GM21515 (cell line): Measurements from ENCODE around the gene PRR20A.
"Not testable (repeated sequence)": the region's sequence is repeated elsewhere in the genome, so short reads cannot be mapped to it uniquely, and the experiment has no call there.

Source experiments
- ATAC-seq: cut with Tn5 transposase; IDR thresholded peaks from one replicate; pipeline ENCODE4 v1.9.1; 2021; ENCODE audit not compliant: unreplicated experiment

The PRR20A gene

DNA sequence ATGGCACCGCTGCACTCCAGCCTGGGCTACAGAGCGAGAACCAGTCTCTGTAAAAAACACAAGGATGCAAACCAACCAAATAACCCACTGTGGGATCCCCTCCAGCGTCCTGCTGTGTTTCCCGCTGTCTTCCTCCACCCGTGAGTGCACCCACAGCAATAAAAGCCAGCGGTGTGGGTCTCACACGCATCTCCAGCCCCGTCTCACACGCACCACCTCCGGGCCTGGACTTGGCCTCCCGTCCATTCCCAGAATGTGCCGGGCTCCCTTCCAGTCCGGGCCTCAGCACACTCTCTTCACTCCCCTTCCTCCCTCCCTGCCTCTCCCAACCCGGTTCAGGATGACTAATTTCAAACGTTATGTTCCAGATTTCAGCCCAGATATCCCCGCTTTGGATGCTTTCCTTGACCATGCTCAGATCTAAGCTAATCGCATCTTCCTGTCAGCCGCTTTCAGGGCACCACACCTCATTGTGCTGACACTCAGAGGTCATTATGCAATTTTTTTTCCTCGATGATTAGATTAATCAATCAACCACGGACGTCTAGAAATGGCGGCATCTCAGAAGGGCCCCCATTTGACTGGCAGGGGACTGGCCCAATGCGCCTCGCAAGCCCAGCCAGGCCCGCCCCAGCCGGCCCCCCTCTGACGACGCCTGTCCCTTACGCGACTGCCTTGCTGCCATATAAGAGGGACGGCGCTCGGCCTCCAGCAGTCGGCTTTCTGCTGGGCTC lies at the start of gene PRR20A:
PRR20A (plus strand) TSS at position 684 of the 734 bp plus-strand sequence. CDS start 387 bp downstream, outside the sequence.
- ATAC-seq: not testable (repeated sequence)

DNA sequence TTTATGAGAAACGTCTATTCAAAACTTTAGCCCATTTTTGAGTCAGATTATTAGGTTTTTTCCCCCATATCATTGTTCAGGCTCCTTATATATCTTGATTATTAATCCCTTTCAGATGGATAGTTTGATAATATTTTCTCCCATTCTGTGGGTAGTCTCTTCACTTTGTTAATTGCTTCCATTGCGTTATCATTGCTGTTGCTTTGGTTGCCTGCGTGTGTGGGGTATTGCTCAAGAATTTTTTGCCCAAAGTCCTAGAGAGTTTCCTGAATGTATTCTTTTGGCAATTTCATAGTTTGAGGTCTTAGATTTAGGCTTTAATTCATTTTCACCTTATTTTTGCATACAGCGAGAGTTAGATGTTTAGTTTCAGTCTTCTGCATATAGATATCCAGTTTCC lies 25.8 kb upstream of the PRR20A start:
- no peak for ATAC-seq

DNA sequence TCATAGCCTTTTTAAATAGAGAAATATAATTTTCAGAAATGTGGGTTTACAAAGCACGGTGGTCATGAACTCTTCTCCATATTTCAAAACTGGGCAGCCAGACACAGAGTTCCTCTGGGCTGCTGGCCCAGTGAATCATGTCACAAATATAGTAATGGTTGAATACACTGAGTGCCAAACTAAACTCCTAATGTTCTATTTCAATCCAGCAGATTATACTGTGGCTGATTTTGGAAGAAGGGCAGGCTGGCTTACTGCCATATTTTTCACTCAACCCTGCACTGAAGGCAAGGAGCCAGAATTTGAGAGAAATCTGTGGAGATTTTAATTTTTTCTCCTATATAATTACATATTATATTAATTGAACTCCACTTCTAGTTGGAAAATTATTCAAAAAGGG lies 17.0 kb upstream of the PRR20A start:
- ATAC-seq: no peak

DNA sequence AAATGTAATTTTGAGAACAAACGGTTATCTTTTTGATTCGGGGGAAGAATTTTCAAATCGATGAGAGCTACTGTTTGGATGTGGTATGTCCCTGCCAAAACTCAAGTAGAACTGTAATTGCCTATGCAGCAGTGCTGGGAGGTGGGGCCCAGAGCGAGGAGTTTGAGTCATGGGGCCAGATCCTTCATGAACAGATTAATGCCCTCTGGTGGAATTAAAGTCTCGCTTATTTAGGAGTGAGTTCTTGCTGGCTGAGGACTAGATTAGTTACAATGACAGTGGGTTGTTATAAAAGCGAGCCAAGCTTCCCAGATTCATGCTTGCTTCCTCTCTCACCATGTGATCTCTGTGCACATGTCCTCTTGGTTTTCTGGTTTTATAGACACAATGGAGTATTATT lies 11.8 kb upstream of the PRR20A start:
- no peak for ATAC-seq

- ATAC-seq: no peak
Measured at GRCh38 chr13:57136093-57136492, 4.6 kb upstream of the PRR20A start.

DNA sequence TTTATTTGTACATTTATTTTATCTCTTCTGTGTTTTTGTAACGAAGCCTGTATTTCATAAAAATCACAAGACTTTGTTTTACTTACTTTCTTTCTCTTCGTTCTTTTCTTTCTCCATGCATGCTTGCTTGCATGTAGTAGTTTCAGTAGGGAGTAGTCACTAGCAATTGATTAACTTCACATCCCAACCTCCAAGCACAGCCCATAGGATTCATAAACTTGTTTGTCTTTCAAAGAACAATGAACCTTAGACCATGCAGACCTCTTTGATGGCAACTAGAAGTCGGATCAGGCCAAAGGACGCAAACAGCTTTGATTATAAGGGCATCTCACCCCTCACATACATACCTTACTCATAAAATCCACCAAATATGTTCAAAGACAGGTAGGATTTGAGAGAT lies 3.1 kb upstream of the PRR20A start:
- no peak for ATAC-seq

DNA sequence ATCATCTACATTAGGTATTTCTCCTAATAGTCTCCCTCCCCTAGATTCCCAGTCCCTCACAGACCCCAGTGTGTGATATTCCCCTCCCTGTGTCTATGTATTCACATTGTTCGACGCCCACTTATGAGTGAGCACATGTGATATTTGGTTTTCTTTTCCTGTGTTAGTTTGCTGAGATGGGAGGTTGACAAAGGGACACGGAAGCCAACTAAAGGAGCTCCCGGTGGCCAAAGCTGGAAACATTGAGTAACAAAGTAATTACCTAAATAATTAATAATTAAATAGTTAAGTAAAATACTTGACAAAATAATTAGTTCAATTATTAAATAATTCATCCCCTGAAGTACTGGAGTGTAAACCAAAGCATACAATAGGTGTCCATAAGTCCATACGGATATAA lies 1.7 kb upstream of the PRR20A start:
- no peak for ATAC-seq

DNA sequence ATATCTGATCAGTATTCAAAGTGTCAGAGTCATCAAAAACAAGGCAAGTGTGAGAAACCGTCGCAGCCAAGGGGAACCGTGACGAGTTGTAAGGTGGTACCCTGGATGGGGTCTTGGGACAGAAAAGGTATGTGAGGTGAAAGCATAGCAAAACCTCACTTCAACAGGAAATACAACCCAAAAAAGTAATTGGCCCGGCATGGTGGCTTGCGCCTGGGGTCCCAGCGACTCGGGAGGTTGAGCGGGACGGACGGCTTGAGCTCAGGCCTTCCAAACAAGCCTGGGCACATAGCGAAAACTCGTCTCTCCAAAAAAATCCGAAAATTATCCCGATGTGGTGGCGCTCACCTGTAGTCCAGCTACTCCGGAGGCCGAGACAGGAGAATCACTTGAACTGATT lies 937 bp upstream of the PRR20A start:
- ATAC-seq: not testable (repeated sequence)

GRCh38 chr13:57147188-57147587 lies 6.5 kb downstream of the PRR20A start, which contains the start of gene PRR20B:
TSS of gene PRR20B (plus strand) at chr13:57147488. CDS start at chr13:57147875, 387 bp downstream.
- ATAC-seq: not testable (repeated sequence)

GRCh38 chr13:57148106-57148505 lies 7.4 kb downstream of the PRR20A start:
- not testable (repeated sequence) for ATAC-seq

- ATAC-seq: not testable (repeated sequence)
Measured at GRCh38 chr13:57153761-57154160, 13.0 kb downstream of the PRR20A start, which contains the start of gene PRR20C. TSS of gene PRR20C (plus strand) at chr13:57154061. CDS start at chr13:57154448, 387 bp downstream.

- not testable (repeated sequence) for ATAC-seq
Measured at GRCh38 chr13:57160332-57160731, 19.6 kb downstream of the PRR20A start, which contains the start of gene PRR20D. TSS of gene PRR20D (plus strand) at chr13:57160632. CDS start at chr13:57161019, 387 bp downstream.

GRCh38 chr13:57166897-57167296 lies 26.2 kb downstream of the PRR20A start, which contains the start of gene PRR20E:
TSS of gene PRR20E (plus strand) at chr13:57167197. CDS start at chr13:57167584, 387 bp downstream.
- not testable (repeated sequence) for ATAC-seq

GRCh38 chr13:57191667-57192066 lies 50.9 kb downstream of the PRR20A start:
- no peak for ATAC-seq
